Neutrophil (primary cell): ENCODE results near the gene TRAF4.

Experiments
- H3K27ac ChIP-seq: fragments of 200-600 bp; sonication (generic); 2 replicates; pipeline ENCODE4 v1.5.1; 2016; ENCODE audit warnings: mild to moderate bottlenecking, moderate library complexity
- H3K27me3 ChIP-seq: fragments of 200-600 bp; sonication (generic); 2 replicates; pipeline ENCODE4 v1.6.0; 2016; ENCODE audit warnings: mild to moderate bottlenecking
- H3K36me3 ChIP-seq: fragments of 200-600 bp; sonication (generic); 2 replicates; pipeline ENCODE4 v1.5.1; 2017
- H3K4me1 ChIP-seq, 2 experiments: fragments of 200-600 bp in 1 of 2; sonication (generic) in 1 of 2; 1 replicate in 1 of 2; 2 replicates in 1 of 2; pipeline versions ENCODE4 v1.5.1 to v1.6.1; 2013 to 2016; ENCODE audit warnings: low read depth in 1 of 2, low read length in 1 of 2, mild to moderate bottlenecking in 1 of 2, moderate library complexity in 1 of 2; ENCODE audit not compliant: control insufficient read depth in 1 of 2, insufficient read depth in 1 of 2
- H3K4me3 ChIP-seq, 2 experiments: fragments of 200-600 bp in 1 of 2; sonication (generic) in 1 of 2; 1 replicate in 1 of 2; 2 replicates in 1 of 2; pipeline ENCODE4 v1.5.1; 2013 to 2016; ENCODE audit warnings: low read depth in 1 of 2, low read length in 1 of 2, mild to moderate bottlenecking in 1 of 2, moderate library complexity in 1 of 2
- H3K9me3 ChIP-seq: fragments of 200-600 bp; sonication (generic); 2 replicates; pipeline ENCODE4 v1.5.1; 2016
- TF ChIP-seq, protein P1 (sequence below): fragments of 200-600 bp; sonication (generic); IDR thresholded peaks from 2 replicates; pipeline ENCODE4 v1.5.1; 2016; ENCODE audit warnings: antibody characterized with exemption

TRAF4 gene

DNA sequence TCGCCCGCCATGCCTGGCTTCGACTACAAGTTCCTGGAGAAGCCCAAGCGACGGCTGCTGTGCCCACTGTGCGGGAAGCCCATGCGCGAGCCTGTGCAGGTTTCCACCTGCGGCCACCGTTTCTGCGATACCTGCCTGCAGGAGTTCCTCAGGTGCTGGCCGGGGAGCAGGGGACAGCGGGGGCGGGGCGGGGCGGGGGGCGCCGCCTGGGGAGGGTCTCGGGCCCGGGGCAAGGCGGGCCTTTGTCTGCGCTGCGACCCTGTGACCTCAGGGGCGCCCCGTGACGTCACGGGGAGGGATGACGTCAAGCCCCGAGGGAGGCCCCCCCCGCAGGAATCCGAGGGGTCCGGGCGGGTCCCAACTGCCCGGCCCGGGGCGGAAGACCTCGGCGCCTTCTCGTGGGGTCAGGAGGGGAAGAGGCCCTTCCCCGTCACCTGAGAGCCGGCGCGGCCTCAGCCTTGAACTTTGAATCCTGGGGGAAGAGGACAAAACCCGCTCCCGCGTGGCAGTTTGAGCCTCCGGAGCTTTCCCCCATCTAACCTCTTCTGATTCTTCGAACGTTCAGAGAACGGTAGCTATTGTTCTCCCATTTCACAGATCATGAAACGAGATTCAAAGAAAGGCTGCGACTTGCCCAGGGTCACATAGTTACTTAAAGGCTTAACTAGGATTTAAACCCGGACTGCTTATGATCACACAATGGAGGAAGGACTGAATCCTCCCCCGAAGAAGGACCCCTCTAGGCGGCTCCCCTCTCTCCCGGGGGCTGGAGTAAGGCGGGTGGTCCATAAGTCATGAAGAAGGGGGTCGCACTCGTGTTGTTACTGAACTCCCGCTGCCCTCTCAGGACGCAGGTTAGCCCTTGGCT is 527 bp downstream of the TRAF4 start:
- Histone ChIP-seq H3K4me1 (peaks cover 27 to 37% of the 10 kb centered on the region in 2 experiments), H3K4me3 (peak overlapping the region; percentile 70 to 97), H3K9me3 (no peaks in the 10 kb centered on the region), H3K27me3 (peaks cover 55% of the 10 kb centered on the region), H3K27ac (peak overlapping the region; percentile 48), H3K36me3 (no peaks in the 10 kb centered on the region)
- TF ChIP-seq, protein P1, sequence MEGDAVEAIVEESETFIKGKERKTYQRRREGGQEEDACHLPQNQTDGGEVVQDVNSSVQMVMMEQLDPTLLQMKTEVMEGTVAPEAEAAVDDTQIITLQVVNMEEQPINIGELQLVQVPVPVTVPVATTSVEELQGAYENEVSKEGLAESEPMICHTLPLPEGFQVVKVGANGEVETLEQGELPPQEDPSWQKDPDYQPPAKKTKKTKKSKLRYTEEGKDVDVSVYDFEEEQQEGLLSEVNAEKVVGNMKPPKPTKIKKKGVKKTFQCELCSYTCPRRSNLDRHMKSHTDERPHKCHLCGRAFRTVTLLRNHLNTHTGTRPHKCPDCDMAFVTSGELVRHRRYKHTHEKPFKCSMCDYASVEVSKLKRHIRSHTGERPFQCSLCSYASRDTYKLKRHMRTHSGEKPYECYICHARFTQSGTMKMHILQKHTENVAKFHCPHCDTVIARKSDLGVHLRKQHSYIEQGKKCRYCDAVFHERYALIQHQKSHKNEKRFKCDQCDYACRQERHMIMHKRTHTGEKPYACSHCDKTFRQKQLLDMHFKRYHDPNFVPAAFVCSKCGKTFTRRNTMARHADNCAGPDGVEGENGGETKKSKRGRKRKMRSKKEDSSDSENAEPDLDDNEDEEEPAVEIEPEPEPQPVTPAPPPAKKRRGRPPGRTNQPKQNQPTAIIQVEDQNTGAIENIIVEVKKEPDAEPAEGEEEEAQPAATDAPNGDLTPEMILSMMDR = no peak

DNA sequence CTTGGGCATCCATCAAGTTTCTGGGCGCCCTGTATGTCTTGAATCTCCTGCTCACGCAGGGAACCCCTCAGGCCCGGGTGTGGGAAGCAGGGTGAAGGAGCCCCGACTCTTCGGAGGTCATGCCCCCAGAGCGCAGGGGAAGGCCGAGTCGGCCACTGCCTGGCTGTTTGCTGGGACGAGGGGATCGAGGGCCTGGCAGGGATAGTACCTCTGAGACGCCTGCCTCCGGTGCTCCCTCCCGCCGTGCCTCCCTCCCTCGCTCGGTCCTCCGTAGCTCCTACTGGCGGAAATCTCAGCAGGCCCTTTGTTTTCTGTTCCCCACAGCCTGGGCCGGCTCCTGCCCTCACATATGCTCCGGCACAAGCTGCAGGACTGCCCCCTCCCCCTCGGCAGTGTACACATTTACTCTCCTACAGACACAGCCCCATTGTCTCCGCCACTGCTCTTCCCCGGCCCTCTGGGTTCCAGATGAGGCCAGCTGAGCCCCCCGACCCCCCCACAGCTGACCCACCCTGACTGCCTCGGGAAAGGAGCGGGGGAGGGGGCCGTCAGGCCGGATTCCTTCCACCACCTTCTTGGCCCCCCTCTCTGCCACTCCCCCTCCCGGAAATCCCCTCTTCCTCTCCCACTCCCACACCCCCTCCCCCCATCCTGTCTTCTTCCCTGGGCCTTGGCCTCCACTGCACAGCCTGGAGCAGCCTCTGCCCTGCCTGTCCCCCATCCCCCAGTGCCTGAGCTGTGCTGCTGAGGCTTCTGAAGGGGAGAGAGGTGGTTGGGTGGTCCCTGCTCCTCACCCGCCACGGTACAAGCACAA is 1.4 kb downstream of the TRAF4 start:
- Histone ChIP-seq H3K4me1 (peaks cover 27 to 46% of the 10 kb centered on the region in 2 experiments), H3K36me3 (no peaks in the 10 kb centered on the region)
- TF ChIP-seq, protein P1 = no peak

DNA sequence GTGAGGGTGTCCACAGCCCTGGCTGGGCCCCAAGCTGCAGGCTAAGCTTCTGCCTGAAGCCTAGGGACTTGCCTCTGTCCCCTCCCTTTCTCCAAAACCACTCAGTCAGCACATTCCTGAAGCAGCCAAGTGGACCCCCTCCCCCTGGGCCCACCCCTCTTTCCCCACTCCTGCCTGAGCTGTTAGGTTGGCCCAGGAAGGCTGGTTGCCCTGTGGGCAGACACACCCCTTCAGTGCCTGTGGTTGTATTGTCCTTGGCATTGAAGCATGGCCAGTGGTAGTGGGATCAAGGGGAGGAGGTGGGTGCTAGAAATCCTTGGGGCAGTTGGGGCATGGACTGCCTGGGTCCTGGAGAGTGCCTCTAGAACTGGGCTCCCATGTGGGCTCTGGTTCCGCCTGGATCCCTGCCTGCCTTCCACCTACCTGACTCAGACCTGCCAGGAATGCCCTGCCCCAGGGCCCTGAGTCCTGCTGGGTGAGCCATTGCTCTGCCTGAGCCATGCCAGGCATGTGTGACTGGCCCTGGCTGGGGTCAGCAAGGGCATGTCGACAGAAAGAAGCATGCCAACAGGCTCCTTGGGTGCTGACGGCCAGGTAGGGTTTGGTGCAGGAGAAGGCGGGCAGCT is 2.1 kb downstream of the TRAF4 start:
- H3K4me3 ChIP-seq = no peak overlapping the region
- peaks cover 27 to 45% of the 10 kb centered on the region in 2 experiments for H3K4me1 ChIP-seq
- TF ChIP-seq, protein P1 = no peak
- H3K27me3 ChIP-seq = peaks cover 51% of the 10 kb centered on the region
- H3K9me3 ChIP-seq = no peaks in the 10 kb centered on the region
- no peak overlapping the region for H3K27ac ChIP-seq
- H3K36me3 ChIP-seq = no peaks in the 10 kb centered on the region

More for the DNA sequence above, 1.4 kb downstream of the TRAF4 start:
- H3K27ac ChIP-seq = no peak overlapping the region
- H3K4me3 ChIP-seq = peak overlapping the region; percentile 70 to 97
- peaks cover 55% of the 10 kb centered on the region for H3K27me3 ChIP-seq
- no peaks in the 10 kb centered on the region for H3K9me3 ChIP-seq

DNA sequence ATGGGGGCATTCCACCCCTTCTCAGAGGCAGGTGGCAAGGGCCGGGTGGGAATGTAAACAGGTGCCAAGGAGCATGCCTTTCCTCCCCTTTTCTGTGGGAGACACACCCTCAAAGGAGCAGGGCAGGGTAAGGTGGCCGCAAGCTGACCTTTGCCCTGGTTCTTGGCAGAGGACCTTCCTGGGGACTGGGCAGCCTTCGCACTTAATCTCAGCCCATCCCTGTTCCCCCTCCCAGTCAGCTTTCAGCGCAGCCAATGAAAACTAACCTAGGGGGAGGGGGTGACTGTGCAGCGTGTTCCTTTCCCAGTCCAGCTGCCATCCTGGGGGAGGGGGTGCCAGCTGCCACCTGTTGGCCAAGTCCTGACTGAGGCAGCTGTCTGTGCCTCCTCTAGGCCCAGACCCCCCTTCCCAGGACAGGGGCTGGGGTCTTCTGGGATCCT is 2.8 kb downstream of the TRAF4 start:
- Histone ChIP-seq H3K4me3 (no peak overlapping the region), H3K4me1 (peaks cover 21 to 38% of the 10 kb centered on the region in 2 experiments), H3K9me3 (no peaks in the 10 kb centered on the region), H3K27ac (no peak overlapping the region), H3K36me3 (no peaks in the 10 kb centered on the region), H3K27me3 (peaks cover 48% of the 10 kb centered on the region)
- TF ChIP-seq, protein P1 = no peak

DNA sequence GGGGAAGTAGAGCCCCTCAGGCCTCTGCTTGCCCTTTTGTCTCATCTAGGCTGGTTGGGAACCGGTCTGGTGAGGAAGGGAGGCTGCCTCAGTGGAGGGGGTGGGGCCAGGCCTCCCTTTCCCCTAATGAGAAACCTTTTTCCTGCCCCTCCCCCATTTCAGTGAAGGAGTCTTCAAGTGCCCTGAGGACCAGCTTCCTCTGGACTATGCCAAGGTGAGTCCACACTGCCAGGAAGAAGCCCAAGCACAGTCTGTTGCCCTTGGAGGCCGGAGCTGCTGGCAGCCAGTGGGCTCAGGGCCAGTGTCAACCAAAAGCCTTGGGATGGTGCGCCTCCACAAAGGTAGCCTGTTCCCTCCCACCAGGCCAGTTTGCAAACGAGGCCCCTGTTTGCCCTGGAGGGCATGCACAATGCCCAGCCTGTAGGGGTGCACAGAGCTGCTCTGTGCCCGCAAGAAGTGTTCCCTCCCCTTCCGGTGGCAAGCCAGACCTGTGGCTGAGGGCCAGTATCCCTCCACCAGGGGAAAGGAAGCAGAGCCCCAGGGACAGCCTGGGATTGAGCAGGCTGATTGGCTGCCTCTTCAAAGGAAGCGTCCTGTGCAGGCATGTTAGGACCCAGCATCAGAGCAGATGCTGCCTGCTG is 3.4 kb downstream of the TRAF4 start:
- TF ChIP-seq, protein P1 = no peak
- H3K36me3 ChIP-seq = no peaks in the 10 kb centered on the region
- H3K27ac ChIP-seq = no peak overlapping the region
- no peaks in the 10 kb centered on the region for H3K9me3 ChIP-seq
- H3K4me1 ChIP-seq = peaks cover 18 to 33% of the 10 kb centered on the region in 2 experiments
- H3K4me3 ChIP-seq = no peak overlapping the region
- H3K27me3 ChIP-seq = peaks cover 48% of the 10 kb centered on the region
